ENCODE measurements around the gene ACVRL1. TPM values are rescaled to one million over a fixed set of nuclear protein-coding genes. Genes with fewer than 3 reads are reported as not detected.

Gene ACVRL1
- total RNA-seq, 1 experiment from 2014 or later, result not detected

- DNase-seq, result no peak
- no peaks in the 10 kb centered on the region for H3K23me2 ChIP-seq (ENCODE audit: insufficient read length, low read depth, low read length, poor library complexity, severe bottlenecking)
- no peak overlapping the region for H2BK12ac ChIP-seq (ENCODE audit: insufficient read length, low read depth, low read length)
- H3K4ac ChIP-seq (ENCODE audit: low read depth, low read length), result no peak overlapping the region
- no peaks in the 10 kb centered on the region for H3K9me3 ChIP-seq (ENCODE audit: control insufficient read depth, low read depth, low read length)
- H2BK20ac ChIP-seq (ENCODE audit: low read depth, low read length, poor library complexity, severe bottlenecking), result no peak overlapping the region
- TF ChIP-seq, protein P1, sequence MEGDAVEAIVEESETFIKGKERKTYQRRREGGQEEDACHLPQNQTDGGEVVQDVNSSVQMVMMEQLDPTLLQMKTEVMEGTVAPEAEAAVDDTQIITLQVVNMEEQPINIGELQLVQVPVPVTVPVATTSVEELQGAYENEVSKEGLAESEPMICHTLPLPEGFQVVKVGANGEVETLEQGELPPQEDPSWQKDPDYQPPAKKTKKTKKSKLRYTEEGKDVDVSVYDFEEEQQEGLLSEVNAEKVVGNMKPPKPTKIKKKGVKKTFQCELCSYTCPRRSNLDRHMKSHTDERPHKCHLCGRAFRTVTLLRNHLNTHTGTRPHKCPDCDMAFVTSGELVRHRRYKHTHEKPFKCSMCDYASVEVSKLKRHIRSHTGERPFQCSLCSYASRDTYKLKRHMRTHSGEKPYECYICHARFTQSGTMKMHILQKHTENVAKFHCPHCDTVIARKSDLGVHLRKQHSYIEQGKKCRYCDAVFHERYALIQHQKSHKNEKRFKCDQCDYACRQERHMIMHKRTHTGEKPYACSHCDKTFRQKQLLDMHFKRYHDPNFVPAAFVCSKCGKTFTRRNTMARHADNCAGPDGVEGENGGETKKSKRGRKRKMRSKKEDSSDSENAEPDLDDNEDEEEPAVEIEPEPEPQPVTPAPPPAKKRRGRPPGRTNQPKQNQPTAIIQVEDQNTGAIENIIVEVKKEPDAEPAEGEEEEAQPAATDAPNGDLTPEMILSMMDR (conservative IDR thresholded peaks at IDR 0.05), result no peak
- no peak overlapping the region for H2BK15ac ChIP-seq (ENCODE audit: low read depth, low read length)
- no peak overlapping the region for H4K8ac ChIP-seq (replicated peaks; ENCODE audit: insufficient read length, low read depth, low read length)
- Mint-ChIP-seq H3K4me3 (no peak overlapping the region), H3K36me3 (ENCODE audit: insufficient read depth in 1 of 3, low read depth in 3 of 3) (peaks cover 10 to 52% (median 12%) of the 10 kb centered on the region in 3 experiments), H3K4me1 (peaks cover 8 to 11% of the 10 kb centered on the region in 2 experiments; a peak in 3 of 4 replicates), H3K9me3 (peaks cover 5 to 6% of the 10 kb centered on the region in 2 experiments; a peak in 3 of 5 replicates), H3K27ac (no peak overlapping the region), H3K27me3 (ENCODE audit: low read depth) (no peaks in the 10 kb centered on the region)
- no peak overlapping the region for H4K5ac ChIP-seq (ENCODE audit: insufficient read length, low read depth, low read length)
- no peak overlapping the region for H3K27ac ChIP-seq (ENCODE audit: insufficient read length, low read depth, low read length)
- no peaks in the 10 kb centered on the region; the same call in 1 of the 2 replicates for H3K79me2 ChIP-seq (ENCODE audit: insufficient read depth, low read length)
- no peaks in the 10 kb centered on the region for H3K4me1 ChIP-seq (ENCODE audit: insufficient read depth, low read length)
- H2BK5ac ChIP-seq (ENCODE audit: insufficient read length, low read length), result no peak overlapping the region
- no peak overlapping the region for H4K91ac ChIP-seq (ENCODE audit: insufficient read length, low read depth, low read length)
- no peak overlapping the region for H2AFZ ChIP-seq (ENCODE audit: low read length)
- H3K14ac ChIP-seq (ENCODE audit: insufficient read depth, low read length), result no peak overlapping the region
- no peak overlapping the region for H2AK5ac ChIP-seq (ENCODE audit: insufficient read length, low read length)
- no CpG with 5 or more reads among the region's 1 CpG for WGBS (ENCODE audit: extremely low coverage, insufficient read length, low lambda C conversion rate)
- H2BK120ac ChIP-seq (ENCODE audit: low read depth, low read length, poor library complexity, severe bottlenecking), result no peak overlapping the region
- no peak overlapping the region for H3K23ac ChIP-seq (ENCODE audit: insufficient read length, low read depth, low read length)
- H3K27me3 ChIP-seq (ENCODE audit: insufficient read depth, low read length), result no peaks in the 10 kb centered on the region
- no peak overlapping the region for H3K18ac ChIP-seq (ENCODE audit: insufficient read length, low read depth, low read length)
- H3K9ac ChIP-seq (ENCODE audit: extremely low read depth, insufficient read length, low read length), result no peak overlapping the region
- no peaks in the 10 kb centered on the region for H3K79me1 ChIP-seq (ENCODE audit: insufficient read depth, low read depth, low read length, poor library complexity, severe bottlenecking)
- no peaks in the 10 kb centered on the region for H4K20me1 ChIP-seq (ENCODE audit: control insufficient read depth, insufficient read depth, insufficient read length)
- H3K4me2 ChIP-seq (ENCODE audit: insufficient read depth, insufficient read length, low read length), result no peak overlapping the region
- H3T11ph ChIP-seq (ENCODE audit: low read length), result no peak overlapping the region
- no peak overlapping the region for H3K56ac ChIP-seq (ENCODE audit: insufficient read length, low read depth, low read length)
Observed at GRCh38 chr12:51961834-51962233, 54.5 kb downstream of the ACVRL1 start.
